Non-pigmented ciliary epithelial cell (primary cell): ENCODE data around the gene THY1.
"Not testable (repeated sequence)": the region's sequence is repeated elsewhere in the genome, so short reads cannot be mapped to it uniquely, and the experiment has no call there.

Experiments
- DNase-seq: peaks from one replicate; pipeline ENCODE4 v3.0.0-alpha.2; 2010; ENCODE audit warnings: low read depth

THY1 gene

DNA sequence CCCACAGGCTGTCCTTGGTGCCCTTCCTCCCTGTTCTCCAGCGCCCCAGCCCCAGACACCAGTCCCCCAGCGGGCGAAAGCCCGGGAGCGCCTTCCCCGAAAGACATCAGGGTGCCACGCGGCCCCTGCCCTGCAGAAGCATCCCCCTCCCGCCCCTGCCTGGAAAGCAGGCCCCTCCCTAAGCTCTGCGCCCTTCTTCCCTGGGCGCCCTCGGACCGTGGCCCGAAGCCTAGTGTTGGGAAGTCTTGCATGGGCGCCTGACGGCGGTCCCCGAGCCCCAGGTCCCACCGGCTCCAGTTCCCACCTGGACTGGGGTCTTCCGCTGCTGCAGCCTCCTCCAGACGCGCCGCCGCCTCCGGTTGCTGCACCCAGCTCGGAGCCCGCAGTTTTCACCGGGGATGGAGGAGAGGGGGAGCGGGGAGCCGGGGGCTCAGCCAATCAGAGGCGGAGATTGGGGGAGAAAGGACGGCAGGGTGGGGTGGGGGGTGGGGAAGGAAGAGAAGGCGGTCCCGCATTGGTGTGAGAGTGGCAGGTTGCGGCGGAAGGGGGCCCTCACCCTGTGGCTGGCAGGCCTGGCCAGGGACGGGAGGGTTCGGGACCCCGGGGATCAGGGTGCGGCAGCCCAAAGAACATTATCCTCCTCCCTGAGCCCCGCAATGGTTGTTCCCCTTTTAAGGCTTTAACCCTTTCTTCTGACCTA, at the start of gene THY1:
Gene THY1, minus strand, starts transcription at position 364 of the 700 bp plus-strand sequence. CDS start 2,267 bp downstream, outside the sequence.
- no peak for DNase-seq

DNA sequence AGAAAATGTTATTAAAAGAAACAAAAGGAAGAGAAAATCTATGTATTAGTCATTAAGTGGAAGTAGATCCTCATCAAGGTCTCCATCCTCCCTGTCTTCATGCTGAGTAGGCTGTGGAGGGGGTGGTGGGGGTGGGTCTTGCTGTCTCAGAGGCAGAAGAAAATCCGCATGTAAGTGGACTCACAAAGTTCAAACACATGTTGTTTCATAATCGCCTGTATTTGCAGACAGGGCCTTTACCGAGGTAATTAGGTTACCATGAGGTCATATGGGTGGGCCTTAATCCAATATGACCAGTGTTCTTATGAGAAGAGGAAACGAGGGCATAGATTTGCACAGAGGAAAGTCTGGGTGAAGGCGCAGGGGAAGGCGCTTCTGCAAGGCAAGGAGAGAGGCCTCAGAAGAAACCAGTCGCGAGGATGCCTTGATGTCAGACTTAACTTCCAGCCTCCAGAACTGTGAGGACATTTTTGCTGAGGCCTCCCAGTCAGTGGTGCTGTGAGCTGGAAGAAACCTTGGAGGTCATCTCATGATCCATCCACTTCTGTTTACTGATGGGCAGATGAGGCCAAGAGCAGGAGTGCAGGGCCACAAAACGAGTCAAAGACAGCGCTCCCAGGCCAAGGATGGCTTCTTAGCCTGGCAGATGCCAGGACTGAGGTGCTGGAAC, 49.3 kb upstream of the THY1 start:
- no peak for DNase-seq

DNA sequence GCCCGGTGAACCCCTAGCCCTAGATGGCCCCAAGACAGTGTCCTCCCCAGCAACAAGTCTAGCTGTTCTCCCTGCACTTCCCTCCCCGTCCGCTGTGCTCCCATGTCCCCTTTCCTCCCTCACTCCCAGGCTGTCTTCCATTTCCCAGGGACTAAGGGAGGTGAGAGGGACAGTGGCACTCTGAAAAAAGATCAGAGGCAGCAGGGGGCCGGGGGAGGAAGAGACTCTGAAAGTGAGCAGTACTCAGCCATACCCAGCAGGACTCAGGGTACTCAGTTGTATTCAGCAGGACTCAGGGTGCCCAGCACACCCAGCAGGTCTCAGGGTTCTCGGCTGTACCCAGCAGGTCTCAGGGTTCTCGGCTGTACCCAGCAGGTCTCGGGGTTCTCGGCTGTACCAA, 48.4 kb upstream of the THY1 start:
- DNase-seq = no peak

DNA sequence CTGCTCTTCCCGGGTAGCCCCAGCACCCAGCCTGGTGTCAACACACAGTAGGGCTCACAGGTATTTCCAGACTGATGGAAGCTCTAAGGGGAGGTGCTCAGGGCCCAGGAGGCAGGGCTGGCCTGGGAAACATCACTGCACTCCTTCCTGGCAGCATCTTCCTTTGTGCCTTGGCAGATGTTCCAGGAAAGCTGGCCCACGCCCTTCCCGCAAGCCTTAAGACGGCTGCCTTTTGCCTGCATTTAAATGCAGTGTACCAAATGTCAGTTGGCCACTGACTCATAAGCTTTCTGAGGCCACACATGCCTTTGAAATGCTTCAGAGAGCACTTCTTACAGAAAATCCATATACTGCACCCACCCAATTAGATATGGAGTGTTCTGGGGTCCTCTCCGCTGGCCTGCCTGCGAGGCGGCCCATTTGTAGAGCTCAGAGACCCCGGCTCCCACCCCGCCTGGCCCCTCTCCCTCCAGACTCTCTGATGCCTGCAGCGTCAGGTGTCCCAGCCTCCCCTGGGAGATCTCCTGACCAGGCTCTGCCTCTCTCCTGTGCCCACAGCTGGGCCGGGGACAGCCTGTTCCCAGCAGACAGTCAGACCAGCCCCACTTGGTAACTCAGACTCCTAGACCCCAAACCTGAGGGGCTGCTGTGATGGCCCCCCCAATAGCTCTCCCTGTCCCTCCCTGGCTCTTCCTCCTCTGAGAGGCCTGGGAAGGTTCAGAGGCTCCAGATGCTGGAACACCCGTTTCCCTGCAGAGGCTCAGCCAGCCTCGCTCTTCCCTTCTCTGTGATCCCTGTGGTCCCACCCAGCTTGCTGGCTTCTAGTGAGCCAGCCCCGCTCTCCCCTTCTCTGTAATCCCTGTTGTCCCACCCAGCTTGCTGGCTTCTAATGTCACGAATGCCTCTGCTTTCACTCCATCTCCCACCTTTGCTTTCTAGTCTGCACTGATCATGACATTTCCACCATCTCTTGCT, 47.6 kb upstream of the THY1 start:
- DNase-seq = peak; percentile 67

DNA sequence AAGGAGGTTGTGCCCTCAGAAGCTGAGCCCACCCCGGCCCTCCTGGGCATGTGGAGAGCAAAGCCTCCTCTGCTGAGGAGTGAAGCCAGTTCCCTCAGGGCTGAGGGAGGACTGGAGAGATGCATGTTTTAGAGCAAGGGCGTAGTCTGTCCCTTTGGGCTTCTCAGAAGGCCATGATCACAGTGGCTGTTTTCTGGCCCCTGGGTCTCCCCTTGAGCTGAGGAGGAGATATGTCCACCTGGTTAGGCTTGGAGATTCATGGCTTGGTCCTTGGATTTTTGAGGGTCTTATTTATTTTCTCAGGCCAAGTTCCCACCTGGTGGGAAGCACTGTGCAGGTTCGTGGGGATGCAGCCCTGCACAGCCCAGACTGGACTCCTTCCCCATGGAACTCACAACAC, 46.5 kb upstream of the THY1 start:
- no peak for DNase-seq

DNA sequence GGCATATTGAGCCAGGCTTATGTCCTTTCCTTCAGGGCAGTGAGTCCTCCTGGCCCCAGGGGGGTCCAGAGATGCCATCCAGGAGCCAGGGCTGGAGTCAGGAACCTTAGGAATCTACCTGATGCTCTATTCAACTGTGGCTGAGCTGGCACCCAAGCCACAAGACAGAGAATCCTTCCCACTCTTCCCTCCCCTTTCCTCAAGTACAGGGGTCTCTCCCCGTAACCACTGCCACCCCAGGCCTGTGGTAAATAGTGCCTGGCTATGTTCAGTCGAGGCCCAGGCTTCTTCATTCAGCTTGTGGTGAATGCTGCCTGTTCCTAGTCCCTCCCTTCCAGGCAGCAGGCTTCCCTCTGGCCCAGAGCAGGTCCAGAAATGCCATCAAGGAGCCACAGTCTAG, 45.5 kb upstream of the THY1 start:
- DNase-seq = no peak

DNA sequence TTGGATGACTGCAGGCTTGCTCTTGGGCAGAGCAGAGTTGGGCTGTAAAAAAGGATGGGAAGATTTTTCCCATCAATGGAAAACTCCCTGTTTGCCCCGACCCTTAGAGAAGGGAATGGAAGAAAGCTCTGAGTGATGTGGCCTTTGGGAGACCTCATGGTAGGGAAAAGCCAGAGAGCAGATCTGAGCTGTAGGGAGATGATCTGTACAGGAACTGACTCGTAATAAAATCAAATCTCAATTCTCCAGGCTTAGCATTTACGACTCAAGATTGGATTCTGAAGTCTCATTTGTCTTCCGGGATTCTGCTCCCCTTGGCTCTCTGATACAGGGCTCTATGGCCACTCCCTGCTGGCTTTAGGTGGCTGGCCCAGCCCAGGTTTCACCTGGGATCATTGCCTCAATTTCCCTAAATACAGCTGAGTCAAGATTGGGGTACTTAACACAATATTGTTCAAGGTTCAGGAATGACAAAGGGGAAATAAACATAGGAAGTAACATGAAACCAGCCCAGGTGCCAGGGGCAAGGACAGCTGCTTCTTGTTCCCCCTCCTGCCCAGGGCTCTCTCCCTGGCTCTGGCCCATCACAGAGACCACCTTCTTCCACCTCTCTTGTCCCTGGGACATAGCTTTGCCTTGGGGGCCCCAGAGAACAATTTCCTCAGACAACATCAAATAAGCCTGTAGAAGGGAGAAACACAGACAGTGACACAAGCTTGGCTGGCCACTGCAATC, 38.4 kb upstream of the THY1 start:
- DNase-seq = no peak

DNA sequence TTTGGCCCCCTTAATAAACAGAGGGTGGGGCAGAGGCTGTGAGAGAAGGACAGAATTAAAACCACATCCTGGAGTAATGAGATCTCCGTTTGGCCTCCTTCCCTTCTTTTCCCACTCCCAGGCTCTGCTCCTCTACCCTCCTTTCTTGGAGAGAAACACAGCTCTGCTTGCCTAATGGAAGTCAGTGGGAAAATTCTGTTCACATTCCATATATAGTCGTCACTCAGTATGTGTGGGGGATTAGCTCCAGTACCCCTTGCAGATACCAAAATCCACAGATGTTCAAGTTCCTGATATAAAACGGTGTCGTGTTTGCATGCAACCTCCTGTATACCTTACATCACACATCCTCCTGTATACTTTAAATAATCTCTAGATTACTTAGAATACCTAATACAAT, 37.6 kb upstream of the THY1 start:
- peak; percentile 63 for DNase-seq

DNA sequence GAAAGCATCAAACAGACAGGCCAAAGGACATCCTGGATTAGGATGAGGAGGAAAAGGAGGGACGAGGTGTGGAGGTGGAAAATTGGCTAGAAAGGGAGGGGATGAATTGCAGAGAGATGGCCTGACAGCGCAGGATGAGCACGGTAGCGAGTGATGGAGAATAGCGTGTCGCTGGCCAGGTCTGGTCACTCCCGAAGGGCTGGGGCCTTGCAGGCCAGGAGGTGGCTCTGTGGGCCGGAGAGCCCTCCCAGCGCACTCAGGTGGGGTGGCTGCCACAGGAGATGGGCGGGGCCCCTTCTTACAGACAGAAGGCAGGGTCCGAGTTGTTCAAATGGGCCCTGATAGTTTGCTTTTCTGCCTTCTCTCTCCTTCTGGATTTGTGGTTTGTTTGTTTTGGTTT, 37.1 kb upstream of the THY1 start:
- no peak for DNase-seq

DNA sequence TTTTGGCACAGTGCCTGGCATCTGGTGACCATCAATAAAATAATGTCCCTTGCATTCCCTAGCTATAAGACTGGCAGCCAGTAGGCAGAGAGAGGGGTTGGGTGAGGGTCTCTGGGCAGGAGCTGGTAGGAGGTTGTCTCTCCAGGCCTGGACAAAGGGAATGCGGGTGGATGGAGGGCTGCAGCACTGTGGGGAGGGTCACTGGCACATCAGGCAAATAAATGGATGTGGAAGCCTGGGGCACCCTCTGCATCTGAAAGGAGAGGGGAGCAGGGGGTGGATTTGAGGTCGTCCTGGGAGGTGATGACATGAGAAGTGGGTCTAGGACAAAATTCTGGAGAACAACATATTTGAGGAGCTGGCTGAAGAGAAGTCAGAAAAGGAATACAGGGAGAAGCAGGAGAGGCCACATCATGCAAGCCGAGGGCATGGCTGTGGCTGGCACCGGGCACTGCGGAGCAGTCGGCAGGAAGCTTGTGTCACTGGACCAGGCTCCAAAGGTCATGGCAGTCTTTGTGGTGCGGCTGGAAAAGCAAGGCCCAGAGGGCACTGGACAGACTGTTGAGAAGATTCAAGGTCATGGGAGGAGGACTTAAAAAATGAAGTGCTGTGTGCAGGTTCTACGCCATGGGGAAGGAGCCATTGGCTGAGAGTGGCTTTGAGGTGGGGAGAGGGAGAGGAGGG, 36.5 kb upstream of the THY1 start:
- no peak for DNase-seq

DNA sequence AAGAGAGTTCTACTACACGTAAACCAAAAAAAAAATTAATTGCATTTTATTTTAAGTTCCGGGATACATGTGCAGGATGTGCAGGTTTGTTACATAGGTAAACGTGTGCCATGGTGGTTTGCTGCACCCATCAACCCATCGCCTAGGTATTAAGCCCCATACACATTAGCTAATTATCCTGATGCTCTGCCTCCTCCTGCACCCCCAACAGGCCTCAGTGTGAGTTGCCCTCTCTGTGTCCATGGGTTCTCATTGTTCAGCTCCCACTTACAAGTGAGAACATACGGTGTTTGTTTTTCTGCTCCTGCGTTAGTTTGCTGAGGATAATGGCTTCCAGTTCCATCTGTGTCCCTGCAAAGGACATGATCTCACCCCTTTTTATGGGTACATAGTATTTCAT, 32.7 kb upstream of the THY1 start:
- DNase-seq = not testable (repeated sequence)

DNA sequence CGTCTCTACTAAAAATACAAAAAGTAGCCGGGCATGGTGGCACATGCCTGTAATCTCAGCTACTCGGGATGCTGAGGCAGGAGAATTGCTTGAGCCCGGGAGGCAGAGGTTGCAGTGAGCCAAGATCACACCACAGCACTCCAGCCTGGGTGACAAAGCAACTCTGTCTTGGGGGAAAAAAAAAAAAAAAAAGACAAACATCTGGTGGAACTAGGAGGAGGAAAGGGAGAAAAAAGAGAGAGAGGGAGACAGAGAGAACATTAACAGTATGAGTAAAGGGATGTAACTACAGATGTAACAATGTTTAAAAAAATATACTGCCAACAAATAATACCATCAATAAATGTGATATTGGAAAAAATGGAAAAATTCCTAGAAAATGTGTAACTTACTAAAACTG, 32.3 kb upstream of the THY1 start:
- not testable (repeated sequence) for DNase-seq

DNA sequence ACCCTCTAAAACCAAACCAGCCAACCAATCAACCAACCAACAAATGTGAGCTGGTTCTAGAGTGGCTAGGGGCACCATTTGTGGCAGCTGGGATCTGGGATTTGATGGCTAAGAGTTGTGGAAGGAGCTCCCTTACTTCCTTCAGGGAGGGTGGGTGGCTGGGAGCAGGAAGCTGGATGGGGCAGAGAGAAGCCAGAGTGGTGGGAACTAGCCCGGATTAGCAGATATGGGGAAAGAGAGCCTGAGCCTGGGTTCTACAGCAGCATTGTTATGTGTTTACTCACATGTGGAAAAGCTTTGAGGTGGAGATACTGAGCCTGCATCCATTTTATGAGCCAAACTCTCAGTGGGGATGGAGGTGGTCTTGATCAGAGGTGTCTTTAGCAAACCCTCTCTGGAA, 30.9 kb upstream of the THY1 start:
- no peak for DNase-seq

DNA sequence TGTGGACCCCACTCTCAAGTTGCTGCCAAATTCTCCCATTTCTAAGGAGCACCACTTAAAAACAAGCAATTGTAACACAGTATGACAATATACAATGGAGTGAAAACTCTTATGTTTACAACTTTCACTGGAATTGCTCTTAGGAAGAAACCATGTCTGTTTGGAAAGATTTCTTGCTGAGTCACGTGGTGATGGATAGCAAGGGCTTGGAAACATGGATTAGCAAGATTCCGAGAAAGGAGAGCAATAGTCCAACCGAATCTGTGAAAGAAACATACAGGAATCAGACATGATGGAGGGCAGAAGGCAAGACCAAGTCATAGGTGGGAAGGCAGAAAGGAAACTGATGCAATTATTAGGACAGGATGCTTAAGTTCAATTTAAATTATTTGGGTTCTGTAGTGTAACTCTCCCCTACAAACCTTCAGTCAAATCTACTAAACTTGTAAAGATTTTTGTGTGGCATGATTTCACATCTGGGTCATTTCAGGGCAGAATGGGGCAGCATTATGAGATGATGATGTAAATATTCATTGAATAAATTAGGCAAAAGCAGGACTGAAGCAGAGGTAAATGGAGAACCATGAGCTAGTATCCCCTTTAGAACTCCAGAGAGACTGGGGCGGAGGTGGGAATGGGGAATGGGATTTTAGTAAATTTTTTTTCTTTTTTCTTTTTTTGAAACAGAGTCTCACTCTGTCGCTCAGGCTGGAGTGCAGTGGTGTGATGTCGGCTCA, 27.8 kb upstream of the THY1 start:
- DNase-seq = no peak

DNA sequence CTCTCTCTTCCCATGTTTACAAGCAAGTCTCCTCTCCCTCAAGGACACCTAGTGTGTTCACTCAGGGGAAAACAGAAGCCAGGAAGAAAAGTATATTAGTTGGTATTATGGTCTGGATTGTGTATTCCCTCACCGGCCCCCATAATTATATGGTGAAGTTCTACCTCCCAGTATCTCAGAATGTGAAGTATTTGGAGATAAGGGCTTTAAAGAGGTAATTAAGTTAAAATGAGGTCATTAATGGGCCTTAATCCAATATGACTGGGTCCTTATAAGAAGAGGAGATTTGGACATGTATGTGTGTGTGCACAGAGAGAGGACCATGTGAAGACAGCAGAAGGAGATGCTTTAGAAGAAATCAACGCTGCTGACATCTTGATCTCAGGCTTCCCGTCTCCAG, 26.5 kb upstream of the THY1 start:
- no peak for DNase-seq

DNA sequence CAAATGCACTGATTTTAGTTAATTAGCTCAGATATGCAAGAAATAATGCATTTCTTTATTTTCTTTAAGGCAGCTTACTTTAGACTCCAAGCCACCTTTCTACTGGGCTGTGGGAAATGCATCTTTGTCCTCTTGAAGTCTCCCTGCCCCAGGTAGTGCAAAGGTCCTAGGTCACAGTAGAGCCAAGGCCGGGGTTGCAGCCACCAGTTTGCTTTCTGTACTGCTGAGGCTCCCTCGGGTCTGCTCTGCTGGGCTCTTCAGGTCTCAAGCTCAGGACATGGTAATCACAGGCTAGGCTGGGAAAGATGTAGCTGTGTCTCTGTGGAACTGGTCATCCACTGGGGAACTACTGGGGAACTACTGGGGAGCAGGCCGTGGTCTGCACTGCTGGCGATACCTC, 25.4 kb upstream of the THY1 start:
- DNase-seq = no peak

DNA sequence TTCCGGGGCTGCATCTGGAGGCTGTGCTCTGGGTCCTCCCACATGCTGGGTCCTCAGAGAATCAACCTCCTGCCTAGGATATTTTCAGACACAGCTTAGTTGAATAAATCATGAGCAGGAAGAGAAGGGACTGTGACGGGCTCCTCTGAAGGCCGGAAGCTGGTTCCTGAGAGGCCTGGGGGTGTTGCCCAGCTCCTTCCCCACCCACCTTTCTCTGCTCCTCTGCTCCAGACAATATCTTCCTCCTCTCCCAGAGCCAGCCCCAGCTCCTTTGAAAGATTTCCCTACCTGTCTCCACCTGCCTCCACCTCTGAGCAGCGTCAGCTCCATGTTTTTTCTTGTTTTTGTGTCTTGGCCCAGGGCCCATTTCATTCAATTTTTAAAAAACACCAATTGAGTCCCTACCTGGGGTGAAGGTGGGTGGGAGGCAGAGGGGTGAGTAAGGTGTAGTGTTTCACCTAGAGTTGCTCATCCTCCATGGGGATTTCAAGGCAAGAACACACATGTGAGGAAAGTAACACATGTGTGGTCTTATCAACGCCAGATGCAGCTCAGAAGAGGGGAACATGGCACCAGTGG, 24.8 kb upstream of the THY1 start:
- DNase-seq = no peak

DNA sequence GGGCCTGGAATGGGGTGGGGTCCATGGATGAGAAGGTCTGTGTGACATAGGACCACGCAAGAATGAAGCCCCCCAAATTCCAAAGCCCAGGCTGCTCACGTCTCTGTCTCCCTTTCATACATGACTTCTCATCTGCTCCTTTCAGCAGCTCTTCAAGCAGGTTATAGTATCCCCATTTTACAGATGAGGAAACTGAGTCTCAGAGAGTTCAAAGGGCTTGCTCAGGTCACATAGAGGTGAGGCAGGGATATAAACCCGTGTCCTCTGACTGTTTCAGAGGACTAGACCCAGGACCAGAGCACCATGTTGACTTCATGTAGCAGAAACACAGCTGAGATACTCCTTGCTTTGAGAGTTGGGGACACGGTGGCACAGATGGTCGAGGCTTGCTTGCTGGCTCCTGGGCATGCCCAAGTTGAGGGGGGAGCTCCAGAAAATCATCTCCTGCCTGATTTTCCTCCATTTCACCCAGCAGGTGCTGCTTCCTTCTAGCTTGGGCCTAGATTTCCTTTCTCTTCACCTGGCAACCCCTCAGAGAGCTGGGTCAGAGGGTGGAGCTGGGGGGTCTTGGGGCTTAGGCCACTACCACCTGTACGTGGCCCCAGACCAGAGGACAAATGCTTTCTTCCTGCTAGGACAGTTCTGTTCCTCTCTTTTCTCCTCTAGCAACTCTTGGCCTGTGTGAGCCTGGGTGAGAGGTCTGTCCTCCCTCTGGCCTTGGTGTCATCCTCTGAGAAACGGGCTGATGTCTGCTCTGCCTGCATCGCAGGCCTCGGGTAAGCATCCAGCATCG, 24.1 kb upstream of the THY1 start:
- DNase-seq = no peak

DNA sequence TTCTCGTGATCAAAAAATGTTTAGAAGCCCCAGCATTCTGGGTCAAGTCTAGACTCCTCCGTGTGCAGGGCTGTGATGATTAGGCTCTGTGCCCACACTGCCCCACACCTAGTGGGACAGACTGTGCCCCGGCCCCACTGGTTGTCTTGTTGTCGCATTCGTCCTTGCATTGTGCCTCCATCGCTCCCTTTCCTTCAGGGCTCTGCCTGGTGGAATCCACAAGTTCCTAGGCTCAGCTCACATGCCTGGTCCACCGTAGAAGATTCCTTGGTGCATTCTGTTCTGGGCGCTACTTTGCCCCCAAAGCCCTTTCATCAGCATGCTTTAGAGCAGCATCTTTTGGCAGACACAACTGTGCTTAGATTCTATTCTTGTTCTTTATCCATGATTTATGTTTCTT, 23.5 kb upstream of the THY1 start:
- DNase-seq = no peak

DNA sequence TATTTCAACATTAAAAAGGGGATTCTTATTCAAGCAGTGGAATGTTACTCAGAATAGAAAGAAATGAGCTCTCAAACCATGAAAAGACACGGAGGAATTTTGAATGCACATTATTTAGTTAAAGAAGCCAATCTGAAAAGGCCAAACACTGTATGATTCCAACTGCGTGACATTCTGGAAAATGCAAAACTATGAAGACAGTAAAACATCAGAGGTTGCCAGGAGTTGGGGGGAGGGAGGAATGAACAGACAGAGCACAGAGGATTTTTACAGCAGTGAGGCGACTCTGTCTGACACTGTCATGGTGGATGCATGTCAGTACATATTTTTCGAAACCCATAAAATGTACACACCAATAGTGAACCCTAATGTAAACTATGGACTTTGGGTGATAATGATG, 22.9 kb upstream of the THY1 start:
- no peak for DNase-seq
